Keratinocyte (primary cell): Measurements from ENCODE around the gene FRMPD4. TPM values are rescaled to one million over a fixed set of nuclear protein-coding genes. Genes with fewer than 3 reads are reported as not detected.

Experiments
- DNase-seq: peaks from one replicate; pipeline ENCODE4 v3.0.0-alpha.2; 2011; ENCODE audit warnings: low read depth, missing footprints, low spot score
- FAIRE-seq: peaks from 2 replicates; lab custom pipeline; 2011; peaks lifted over from hg19 to GRCh38; lab: Jason Lieb, UNC
- H2AFZ ChIP-seq: 2 replicates; pipeline ENCODE4 v1.6.0; 2012; ENCODE audit warnings: low read length, control low read depth, inconsistent platforms; ENCODE audit not compliant: control insufficient read depth
- H3K27ac ChIP-seq: 2 replicates; pipeline ENCODE4 v1.5.1; 2011; ENCODE audit warnings: low read length; ENCODE audit not compliant: control insufficient read depth, insufficient read depth
- H3K27me3 ChIP-seq: 3 replicates; pipeline ENCODE4 v1.6.0; 2011; ENCODE audit warnings: low read length; ENCODE audit not compliant: control insufficient read depth, insufficient read depth; ENCODE audit errors: extremely low read depth
- H3K36me3 ChIP-seq, 2 experiments: 2 replicates in 1 of 2; 3 replicates in 1 of 2; pipeline ENCODE4 v1.5.1; 2011; ENCODE audit warnings: low read length in 2 of 2, mild to moderate bottlenecking in 1 of 2; ENCODE audit not compliant: control insufficient read depth in 2 of 2, insufficient read depth in 2 of 2; ENCODE audit errors: extremely low read depth in 1 of 2
- H3K4me1 ChIP-seq: 3 replicates; pipeline ENCODE4 v1.5.1; 2011; ENCODE audit warnings: low read length; ENCODE audit not compliant: control insufficient read depth, insufficient read depth; ENCODE audit errors: extremely low read depth
- H3K4me2 ChIP-seq: 3 replicates; pipeline ENCODE4 v1.6.0; 2011; ENCODE audit warnings: low read depth, low read length; ENCODE audit not compliant: control insufficient read depth, insufficient read depth; ENCODE audit errors: extremely low read depth
- H3K4me3 ChIP-seq, 3 experiments: fragments of 200-600 bp in 1 of 3; sonication (generic) in 1 of 3; 2 replicates in 2 of 3; 3 replicates in 1 of 3; pipeline ENCODE4 v1.5.1; 2011 to 2016; ENCODE audit warnings: low read length in 3 of 3, mild to moderate bottlenecking in 3 of 3, control low read depth in 2 of 3, inconsistent platforms in 1 of 3, low read depth in 1 of 3, mixed read lengths in 1 of 3, mixed run types in 1 of 3, moderate library complexity in 1 of 3; ENCODE audit not compliant: control insufficient read depth in 2 of 3, insufficient read depth in 2 of 3; ENCODE audit errors: extremely low read depth in 1 of 3
- H3K79me2 ChIP-seq: 2 replicates; pipeline ENCODE4 v1.6.0; 2012; ENCODE audit warnings: low read length; ENCODE audit not compliant: control insufficient read depth, insufficient read depth
- H3K9ac ChIP-seq: 3 replicates; pipeline ENCODE4 v1.6.0; 2011; ENCODE audit warnings: low read length; ENCODE audit not compliant: control insufficient read depth, insufficient read depth; ENCODE audit errors: extremely low read depth
- H3K9me1 ChIP-seq: 3 replicates; pipeline ENCODE4 v1.6.0; 2011; ENCODE audit warnings: low read length; ENCODE audit not compliant: control insufficient read depth, insufficient read depth; ENCODE audit errors: extremely low read depth
- H3K9me3 ChIP-seq: 2 replicates; pipeline ENCODE4 v1.5.1; 2012; ENCODE audit warnings: low read depth, low read length; ENCODE audit not compliant: control insufficient read depth
- H4K20me1 ChIP-seq: 3 replicates; pipeline ENCODE4 v1.6.0; 2011; ENCODE audit warnings: low read length; ENCODE audit not compliant: control insufficient read depth, insufficient read depth; ENCODE audit errors: extremely low read depth
- EZH2 ChIP-seq: IDR thresholded peaks from one replicate; pipeline ENCODE4 v1.6.1; 2012; ENCODE audit warnings: inconsistent platforms, mild to moderate bottlenecking, low read length, moderate library complexity
- dilution Hi-C: fragments of 300-500 bp; cut with MboI; formaldehyde crosslinking; loops from one replicate; pipeline ENCODE4 v1.7.0; 2020; ENCODE audit warnings: low sequenced_read_pairs; ENCODE audit not compliant: extremely low pct_ligation_motif_present
- polyA plus RNA-seq, 5 experiments: library from polyadenylated mRNA; depleted of rRNA in 3 of 5; stranded (reverse) in 3 of 5; stranded (forward) in 1 of 5; unstranded in 1 of 5; fragments of >200 nt; gene quantifications; 1 replicate in 1 of 5; 2 replicates in 3 of 5; 3 replicates in 1 of 5; pipeline versions ENCODE4 v1.2.1 to v1.2.3, GENCODE V29; 2011 to 2012; ENCODE audit warnings: missing spikeins in 2 of 5, low read depth in 1 of 5, low replicate concordance in 1 of 5
- TF ChIP-seq, protein P1 (sequence below), 3 experiments: IDR thresholded peaks in 1 of 3; conservative IDR thresholded peaks in 1 of 3; optimal IDR thresholded peaks in 1 of 3; 2 replicates in 2 of 3; 3 replicates in 1 of 3; pipeline versions ENCODE3 to v1.5.1; 2011; ENCODE audit warnings: low read length in 3 of 3, mild to moderate bottlenecking in 3 of 3, moderate library complexity in 2 of 3, control low read depth in 1 of 3, inconsistent platforms in 1 of 3; ENCODE audit not compliant: insufficient read depth in 2 of 3; ENCODE audit errors: extremely low read depth in 1 of 3

FRMPD4 gene
- polyA plus RNA-seq, 1 donor (not counting 4 experiments of a cell fraction or from before 2014, with no cell fraction given): 0.05 TPM

DNA sequence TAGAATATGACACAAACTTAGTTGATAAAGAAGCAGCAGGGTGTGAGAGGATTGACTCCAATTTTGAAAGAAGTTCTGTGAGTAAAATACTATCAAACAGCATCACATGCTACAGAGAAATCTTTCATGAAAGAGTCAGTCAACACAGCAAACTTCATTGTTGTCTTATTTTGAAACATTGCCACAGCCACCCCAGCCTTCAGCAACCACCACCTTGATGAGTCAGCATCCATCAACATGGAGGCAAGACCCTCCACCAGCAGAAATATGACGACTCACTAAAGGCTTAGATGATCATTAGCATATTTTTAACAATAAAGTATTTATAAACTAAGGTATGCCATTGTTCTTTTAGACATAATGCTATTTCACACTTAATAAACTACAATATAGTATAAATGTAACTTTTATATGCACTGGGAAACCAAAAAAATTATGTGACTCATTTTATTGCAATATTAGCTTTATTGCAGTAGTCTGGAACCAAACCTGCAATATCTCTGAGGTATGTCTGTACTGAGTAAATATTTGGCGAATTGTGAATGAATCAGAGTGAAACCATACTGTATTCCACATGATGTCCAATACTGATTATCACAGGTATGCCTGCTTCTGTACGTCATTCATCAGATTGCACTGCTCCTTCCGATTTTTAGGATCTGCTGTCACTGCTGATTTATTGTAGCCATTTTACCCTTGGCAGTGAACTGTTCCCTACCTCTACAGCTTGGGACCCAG is 11.6 kb downstream of the FRMPD4 start:
- H3K9me1 ChIP-seq: no peaks in the 10 kb centered on the region
- H3K4me1 ChIP-seq: no peaks in the 10 kb centered on the region
- H3K9me3 ChIP-seq: no peaks in the 10 kb centered on the region
- FAIRE-seq (no peak), DNase-seq (no peak)
- H2AFZ ChIP-seq: no peak overlapping the region
- no peaks in the 10 kb centered on the region for H3K27me3 ChIP-seq
- no peaks in the 10 kb centered on the region for H4K20me1 ChIP-seq
- no peak overlapping the region for H3K9ac ChIP-seq
- TF ChIP-seq, protein P1, sequence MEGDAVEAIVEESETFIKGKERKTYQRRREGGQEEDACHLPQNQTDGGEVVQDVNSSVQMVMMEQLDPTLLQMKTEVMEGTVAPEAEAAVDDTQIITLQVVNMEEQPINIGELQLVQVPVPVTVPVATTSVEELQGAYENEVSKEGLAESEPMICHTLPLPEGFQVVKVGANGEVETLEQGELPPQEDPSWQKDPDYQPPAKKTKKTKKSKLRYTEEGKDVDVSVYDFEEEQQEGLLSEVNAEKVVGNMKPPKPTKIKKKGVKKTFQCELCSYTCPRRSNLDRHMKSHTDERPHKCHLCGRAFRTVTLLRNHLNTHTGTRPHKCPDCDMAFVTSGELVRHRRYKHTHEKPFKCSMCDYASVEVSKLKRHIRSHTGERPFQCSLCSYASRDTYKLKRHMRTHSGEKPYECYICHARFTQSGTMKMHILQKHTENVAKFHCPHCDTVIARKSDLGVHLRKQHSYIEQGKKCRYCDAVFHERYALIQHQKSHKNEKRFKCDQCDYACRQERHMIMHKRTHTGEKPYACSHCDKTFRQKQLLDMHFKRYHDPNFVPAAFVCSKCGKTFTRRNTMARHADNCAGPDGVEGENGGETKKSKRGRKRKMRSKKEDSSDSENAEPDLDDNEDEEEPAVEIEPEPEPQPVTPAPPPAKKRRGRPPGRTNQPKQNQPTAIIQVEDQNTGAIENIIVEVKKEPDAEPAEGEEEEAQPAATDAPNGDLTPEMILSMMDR (optimal IDR thresholded peaks at IDR 0.05 in 1 of 3, IDR thresholded peaks at IDR 0.05 in 1 of 3, conservative IDR thresholded peaks at IDR 0.05 in 1 of 3; ENCODE audit: extremely low read depth in 1 of 3, insufficient read depth in 2 of 3, low read length in 3 of 3): no peak
- TF ChIP-seq EZH2: no peak
- no peak overlapping the region for H3K27ac ChIP-seq
- no peak overlapping the region for H3K4me3 ChIP-seq
- H3K36me3 ChIP-seq: no peaks in the 10 kb centered on the region
- H3K4me2 ChIP-seq: no peak overlapping the region
- dilution Hi-C loops: no loop called here
- no peaks in the 10 kb centered on the region for H3K79me2 ChIP-seq

DNA sequence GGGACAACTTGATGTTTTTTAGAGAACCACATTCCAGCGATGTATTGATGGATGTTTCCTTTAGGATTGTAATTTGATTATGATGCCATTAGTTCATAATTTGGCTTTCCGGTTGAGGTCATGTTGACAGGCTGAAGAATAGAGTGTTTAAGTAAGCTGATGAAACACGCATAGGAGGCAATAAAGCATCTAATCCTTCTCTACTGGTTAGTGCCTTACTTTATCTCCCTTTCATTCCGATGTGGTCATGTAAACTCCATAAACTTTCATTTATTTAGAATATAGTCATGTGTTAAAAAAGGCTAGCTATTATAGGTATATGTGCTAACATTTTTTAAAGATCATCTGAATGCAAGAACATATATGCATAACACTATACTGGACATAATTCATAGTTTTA is 15.0 kb downstream of the FRMPD4 start:
- DNase-seq: no peak
- no peaks in the 10 kb centered on the region for H3K9me1 ChIP-seq
- FAIRE-seq: no peak
- H3K79me2 ChIP-seq: no peaks in the 10 kb centered on the region
- H3K4me2 ChIP-seq: no peak overlapping the region
- dilution Hi-C loops: no loop called here
- H4K20me1 ChIP-seq: no peaks in the 10 kb centered on the region
- H3K9me3 ChIP-seq: no peaks in the 10 kb centered on the region
- H2AFZ ChIP-seq: no peak overlapping the region
- no peaks in the 10 kb centered on the region for H3K36me3 ChIP-seq
- no peak overlapping the region for H3K27ac ChIP-seq
- H3K4me3 ChIP-seq: no peak overlapping the region
- no peaks in the 10 kb centered on the region for H3K4me1 ChIP-seq
- H3K9ac ChIP-seq: no peak overlapping the region
- TF ChIP-seq, protein P1 (optimal IDR thresholded peaks at IDR 0.05 in 1 of 3, IDR thresholded peaks at IDR 0.05 in 1 of 3, conservative IDR thresholded peaks at IDR 0.05 in 1 of 3; ENCODE audit: extremely low read depth in 1 of 3, insufficient read depth in 2 of 3, low read length in 3 of 3): no peak
- no peak for TF ChIP-seq EZH2
- no peaks in the 10 kb centered on the region for H3K27me3 ChIP-seq
